Aorta (tissue), 5 donors: ENCODE data around the gene PIAS1. TPM values are rescaled to one million over a fixed set of nuclear protein-coding genes. Genes with fewer than 3 reads are reported as not detected.
"Not testable (repeated sequence)": the region's sequence is repeated elsewhere in the genome, so short reads cannot be mapped to it uniquely, and the experiment has no call there.

Source experiments
- ATAC-seq: fragments of 200-7000 bp; cut with Tn5 transposase; one replicate; pipeline ENCODE4 v1.9.1; 2022; ENCODE audit warnings: moderate library complexity; ENCODE audit not compliant: low FRiP score
- DNase-seq, 2 donors: peaks; one replicate each; pipeline ENCODE4 v3.0.0-alpha.2; 2020
- H3K27ac ChIP-seq, 2 donors: one replicate each; pipeline ENCODE4 v1.5.1; 2013; ENCODE audit warnings: low read length in 2 of 2, mild to moderate bottlenecking in 2 of 2, moderate library complexity in 2 of 2, control low read depth in 1 of 2, inconsistent platforms in 1 of 2, low read depth in 1 of 2
- H3K27me3 ChIP-seq, 2 donors: one replicate each; pipeline ENCODE4 v1.6.1; 2013; ENCODE audit warnings: control low read depth in 1 of 2, low read length in 1 of 2, mild to moderate bottlenecking in 1 of 2, moderate library complexity in 1 of 2; ENCODE audit not compliant: insufficient read depth in 2 of 2, control insufficient read depth in 1 of 2
- H3K36me3 ChIP-seq, 2 donors: one replicate each; pipeline ENCODE4 v1.6.1; 2013; ENCODE audit warnings: control low read depth in 1 of 2, low read length in 1 of 2, mild to moderate bottlenecking in 1 of 2; ENCODE audit not compliant: insufficient read depth in 2 of 2, control insufficient read depth in 1 of 2
- H3K4me1 ChIP-seq, 2 donors: one replicate each; pipeline ENCODE4 v1.6.1; 2013; ENCODE audit warnings: low read length in 2 of 2, control low read depth in 1 of 2, mild to moderate bottlenecking in 1 of 2, moderate library complexity in 1 of 2; ENCODE audit not compliant: insufficient read depth in 2 of 2, control insufficient read depth in 1 of 2
- H3K4me3 ChIP-seq, 2 donors: one replicate each; pipeline ENCODE4 v1.5.1; 2013; ENCODE audit warnings: low read length in 2 of 2, control low read depth in 1 of 2, mild to moderate bottlenecking in 1 of 2
- H3K9me3 ChIP-seq: one replicate; pipeline ENCODE4 v1.6.1; 2013; ENCODE audit warnings: mild to moderate bottlenecking, low read length; ENCODE audit not compliant: control insufficient read depth
- WGBS, 2 donors: extraction: QIAGEN DNeasy Blood & Tissue Kit; methylation state at CpG; one replicate each; pipeline ENCODE4 v1.1.7; 2013; 5-methylcytosine and 5-hydroxymethylcytosine counted together
- intact Hi-C, 2 donors: fragments of 100-400 bp; cut with DNase I; formaldehyde crosslinking; loops; one replicate each; pipeline versions ENCODE4 v1.14.2 to v1.15.0; 2022
- polyA plus RNA-seq, 2 donors: library from polyadenylated mRNA; stranded (reverse); fragments of 200-250 nt; gene quantifications; one replicate each; pipeline ENCODE4 v1.2.3, GENCODE V29; 2013
- total RNA-seq, 2 donors: library from RNA; stranded (reverse); fragmentation: NEBNext Ultra II Directional; extraction: Animal tissue kit (Norgen Biotek cat#: 25700); gene quantifications; one replicate each; pipeline ENCODE4 v1.2.1, GENCODE V29; 2021
- donor health status: healthy with polysubstance abuse.
- donor health status: Bipolar disorder and iron deficiency.
- donor health status: DM: no; HTN: no; CAD: no.
- donor health status: DM: no; HTN: no; CAD: no.
- donor health status: DM: yes; HTN: yes; CAD: no.

PIAS1 gene
- total and polyA plus RNA-seq, 4 donors, result 7.0 to 62.9 (median 28.5) TPM

- peaks cover 0 to 3% of the 10 kb centered on the region in 2 donors for H3K4me1 ChIP-seq
- H3K27ac ChIP-seq, result no peak overlapping the region
- H3K36me3 ChIP-seq, result no peaks in the 10 kb centered on the region
- intact Hi-C loops, result loop anchor here in 1 of 2 donors (10.0 kb wide), 1 partner anchor 98 kb away; the partner anchor contains the start of gene PIAS1
- no peak for DNase-seq
- H3K4me3 ChIP-seq, result no peak overlapping the region
- ATAC-seq, result no peak
- H3K9me3 ChIP-seq, result no peaks in the 10 kb centered on the region
- WGBS, 2 donors, result 99% methylated on average over 2 of the region's 2 CpGs
- H3K27me3 ChIP-seq, result no peaks in the 10 kb centered on the region
These were observed 98.2 kb downstream of the PIAS1 start for GRCh38 chr15:68152342-68152741.

DNA sequence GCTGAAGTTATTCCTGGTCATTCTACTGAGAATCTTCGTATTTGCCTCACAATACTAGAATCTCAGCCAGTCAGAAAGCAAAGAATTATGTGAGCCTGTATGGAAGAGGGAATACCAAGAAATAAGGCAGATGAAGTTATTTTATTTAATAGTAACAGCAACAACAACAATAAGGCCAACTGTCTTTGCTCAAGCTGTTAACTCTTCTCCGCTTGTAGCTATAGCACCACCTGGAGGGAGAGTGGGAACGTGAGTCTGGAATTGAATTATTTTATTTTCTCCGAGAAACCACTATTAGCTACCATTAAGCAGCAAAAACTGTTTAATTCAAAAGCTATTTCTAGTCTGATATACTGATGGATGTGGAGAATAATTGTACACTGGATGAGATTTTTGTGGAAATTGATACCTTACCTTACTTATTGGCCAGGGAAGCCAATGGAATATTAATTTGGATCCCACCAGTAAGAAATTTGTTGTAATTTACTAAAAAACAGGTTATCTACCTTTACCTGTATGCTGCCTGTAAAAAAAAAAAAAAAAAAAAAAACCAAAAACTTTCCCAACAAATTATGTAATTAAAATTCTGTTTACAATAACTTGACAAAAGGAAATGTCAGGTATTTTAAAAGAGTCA lies 100.9 kb downstream of the PIAS1 start:
- Histone ChIP-seq H3K27me3 (no peaks in the 10 kb centered on the region), H3K4me1 (peaks cover 3 to 4% of the 10 kb centered on the region in 2 donors)
- ATAC-seq, result peak; percentile 66

DNA sequence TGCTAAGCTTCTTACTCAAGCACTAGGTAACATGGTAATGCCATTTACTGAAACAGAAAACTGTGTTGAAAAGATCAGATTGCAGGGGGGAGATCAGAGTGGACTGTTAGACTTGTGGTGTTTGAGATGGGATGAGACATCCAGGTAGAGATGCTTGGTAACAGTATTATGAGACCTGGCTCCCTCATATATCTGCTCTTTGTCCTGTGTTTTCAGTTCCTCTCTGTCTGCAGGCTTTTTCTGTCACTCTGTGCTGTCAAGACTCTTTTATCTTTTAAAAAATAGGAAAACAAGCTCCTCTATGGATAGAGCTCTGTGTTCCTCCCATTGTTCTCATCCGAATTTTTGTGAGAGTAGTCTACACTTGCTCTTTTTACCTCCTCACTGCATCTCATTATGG lies 103.0 kb downstream of the PIAS1 start:
- Histone ChIP-seq H3K27ac (peak overlapping the region in 1 of 2 donors; percentile 19), H3K27me3 (no peaks in the 10 kb centered on the region), H3K36me3 (no peaks in the 10 kb centered on the region), H3K4me1 (peaks cover 3 to 4% of the 10 kb centered on the region in 2 donors), H3K4me3 (no peak overlapping the region), H3K9me3 (no peaks in the 10 kb centered on the region)
- ATAC-seq (no peak), DNase-seq (no peak)
- WGBS, 2 donors, result 0 to 30% methylated on average over 1 of the region's 1 CpG
- intact Hi-C loops, result loop anchor here in 1 of 2 donors (10.0 kb wide), 1 partner anchor 102 kb away; the partner anchor contains the start of gene PIAS1

More for the DNA sequence above, 100.9 kb downstream of the PIAS1 start:
- Histone ChIP-seq H3K36me3 (no peaks in the 10 kb centered on the region), H3K9me3 (no peaks in the 10 kb centered on the region), H3K4me3 (no peak overlapping the region), H3K27ac (no peak overlapping the region)
- DNase-seq, result no peak
- 23 to 24% methylated on average over 4 of the region's 4 CpGs for WGBS, 2 donors
- intact Hi-C loops, result loop anchor here (2.0 to 10.0 kb wide), 2 partner anchors 100 to 292 kb away; partner anchors contain the start of gene PIAS1 (in 1 of the 2)

- no peak for DNase-seq
- peak overlapping the region in 1 of 2 donors; percentile 76 for H3K27ac ChIP-seq
- H3K36me3 ChIP-seq, result no peaks in the 10 kb centered on the region
- H3K27me3 ChIP-seq, result no peaks in the 10 kb centered on the region
- no peak overlapping the region for H3K4me3 ChIP-seq
- WGBS, 2 donors, result 1 to 8% methylated on average over 3 of the region's 3 CpGs
- no peak for ATAC-seq
- no peaks in the 10 kb centered on the region for H3K9me3 ChIP-seq
- intact Hi-C loops, result loop anchor here in 1 of 2 donors (10.0 kb wide), 1 partner anchor 103 kb away; the partner anchor contains the start of gene PIAS1
- H3K4me1 ChIP-seq, result peaks cover 3 to 4% of the 10 kb centered on the region in 2 donors
These were observed 104.0 kb downstream of the PIAS1 start for GRCh38 chr15:68158046-68158628.

- Histone ChIP-seq H3K27ac (no peak overlapping the region), H3K4me3 (no peak overlapping the region), H3K36me3 (no peaks in the 10 kb centered on the region), H3K27me3 (no peaks in the 10 kb centered on the region), H3K4me1 (no peaks in the 10 kb centered on the region), H3K9me3 (no peaks in the 10 kb centered on the region)
- DNase-seq (no peak), ATAC-seq (no peak)
- intact Hi-C loops, result no loop called here
These were observed 109.1 kb downstream of the PIAS1 start for GRCh38 chr15:68163191-68163590.

GRCh38 chr15:68166847-68167246 lies 112.7 kb downstream of the PIAS1 start:
- intact Hi-C loops, result no loop called here

DNA sequence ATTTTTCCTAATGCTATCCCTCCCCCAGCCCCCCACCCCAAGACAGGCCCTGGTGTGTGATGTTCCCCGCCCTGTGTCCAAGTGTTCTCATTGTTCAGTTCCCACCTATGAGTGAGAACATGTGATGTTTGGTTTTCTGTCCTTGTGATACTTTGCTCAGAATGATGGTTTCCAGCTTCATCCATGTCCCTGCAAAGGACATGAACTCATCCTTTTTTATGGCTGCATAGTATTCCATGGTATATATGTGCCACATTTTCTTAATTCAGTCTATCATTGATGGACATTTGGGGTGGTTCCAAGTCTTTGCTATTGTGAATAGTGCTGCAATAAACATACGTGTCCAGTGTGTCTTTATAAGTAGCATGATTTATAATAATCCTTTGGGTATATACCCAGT lies 117.9 kb downstream of the PIAS1 start:
- H3K4me1 ChIP-seq, intact Hi-C loops, H3K27me3 ChIP-seq, H3K27ac ChIP-seq, H3K36me3 ChIP-seq, ATAC-seq, H3K4me3 ChIP-seq, DNase-seq, H3K9me3 ChIP-seq: not testable (repeated sequence)
- WGBS, 2 donors, result 72 to 76% methylated on average over 2 of the region's 2 CpGs

More at GRCh38 chr15:68166847-68167246, 112.7 kb downstream of the PIAS1 start:
- Histone ChIP-seq H3K4me1 (no peaks in the 10 kb centered on the region), H3K27me3 (no peaks in the 10 kb centered on the region), H3K36me3 (no peaks in the 10 kb centered on the region), H3K4me3 (no peak overlapping the region), H3K9me3 (no peaks in the 10 kb centered on the region), H3K27ac (no peak overlapping the region)
- no peak for DNase-seq
- ATAC-seq, result no peak
- WGBS, 2 donors, result 81 to 88% methylated on average over 4 of the region's 4 CpGs

GRCh38 chr15:68173119-68173518 lies 119.0 kb downstream of the PIAS1 start:
- Histone ChIP-seq H3K4me1 (peaks cover 0 to 3% of the 10 kb centered on the region in 2 donors), H3K27ac (no peak overlapping the region), H3K9me3 (no peaks in the 10 kb centered on the region), H3K27me3 (no peaks in the 10 kb centered on the region), H3K36me3 (no peaks in the 10 kb centered on the region), H3K4me3 (no peak overlapping the region)
- no peak for DNase-seq
- no peak for ATAC-seq
- WGBS, 2 donors, result 96 to 97% methylated on average over 4 of the region's 4 CpGs
- intact Hi-C loops, result no loop called here

DNA sequence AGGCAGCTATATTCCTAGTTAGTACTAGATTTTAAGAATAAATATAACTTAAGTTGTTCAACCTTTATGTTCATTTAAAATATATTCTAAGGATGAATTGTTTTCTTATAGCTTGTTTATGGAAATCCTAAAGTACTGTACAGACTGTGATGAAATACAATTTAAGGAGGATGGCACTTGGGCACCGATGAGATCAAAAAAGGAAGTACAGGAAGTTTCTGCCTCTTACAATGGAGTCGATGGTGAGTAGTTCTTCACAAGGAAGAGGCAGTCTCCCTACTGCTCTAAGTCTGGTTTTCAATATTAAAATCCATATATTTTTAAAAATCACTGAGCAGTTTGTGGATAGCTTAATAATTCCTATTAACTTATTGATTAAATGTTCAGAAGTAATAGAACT lies 121.4 kb downstream of the PIAS1 start:
- intact Hi-C loops, result no loop called here
- 70 to 78% methylated on average over 2 of the region's 2 CpGs for WGBS, 2 donors
- no peak overlapping the region for H3K27ac ChIP-seq
- H3K27me3 ChIP-seq, result no peaks in the 10 kb centered on the region
- H3K36me3 ChIP-seq, result no peaks in the 10 kb centered on the region
- peaks cover 0 to 3% of the 10 kb centered on the region in 2 donors for H3K4me1 ChIP-seq
- no peak for ATAC-seq
- no peaks in the 10 kb centered on the region for H3K9me3 ChIP-seq
- H3K4me3 ChIP-seq, result no peak overlapping the region
- no peak for DNase-seq
